CD4-positive, alpha-beta T cell treated with Interleukin-6 at 100 ng/mL for 8 hours (primary cell): Measurements from ENCODE around the gene CEP164.
A peak's percentile ranks its signal among the peaks of the same experiment; 100 is the strongest.

ENCODE experiments used
- DNase-seq: peaks from one replicate; pipeline ENCODE4 v3.0.0-alpha.2; 2020; ENCODE audit warnings: mixed read lengths, low spot score

Gene CEP164

DNA sequence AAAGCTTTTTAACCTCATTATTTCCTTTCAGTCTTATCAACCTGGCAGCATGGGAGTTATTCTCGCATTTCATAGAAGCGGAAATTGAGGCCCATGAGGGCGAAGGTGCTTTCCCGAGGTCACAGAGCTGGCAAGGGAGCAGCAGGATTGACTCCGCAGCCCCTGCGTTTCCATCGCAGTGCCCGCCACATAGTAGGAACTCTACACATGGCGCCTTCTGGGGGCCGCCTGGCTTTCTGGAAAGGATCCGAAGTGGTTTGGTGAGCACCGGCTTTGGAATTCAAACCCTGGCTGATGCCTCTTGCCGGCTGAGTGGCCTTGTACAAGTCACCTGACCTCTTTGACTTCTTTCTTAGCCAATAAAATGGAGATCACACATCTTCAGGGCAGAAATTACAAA lies 93.4 kb downstream of the CEP164 start:
- no peak for DNase-seq

DNA sequence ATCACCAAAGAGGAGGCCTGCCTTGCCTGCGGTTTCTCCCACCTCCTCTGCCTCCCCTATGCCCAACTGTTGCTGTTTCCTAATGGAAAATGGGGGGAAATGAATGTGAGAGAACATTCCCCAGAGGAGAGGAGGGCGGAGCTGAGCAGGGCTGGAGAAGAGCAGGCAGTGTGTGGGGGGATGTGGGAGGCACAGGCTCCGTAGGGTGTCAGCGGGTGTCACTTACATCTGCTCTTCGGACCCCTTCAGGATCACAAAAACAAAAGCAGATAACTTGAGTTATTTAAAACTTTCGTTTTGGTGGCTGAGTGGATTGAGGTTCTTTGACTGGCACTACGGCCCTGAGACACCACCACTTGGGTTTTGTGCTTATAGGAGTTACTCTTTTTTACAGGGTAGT lies 93.8 kb downstream of the CEP164 start:
- no peak for DNase-seq

DNA sequence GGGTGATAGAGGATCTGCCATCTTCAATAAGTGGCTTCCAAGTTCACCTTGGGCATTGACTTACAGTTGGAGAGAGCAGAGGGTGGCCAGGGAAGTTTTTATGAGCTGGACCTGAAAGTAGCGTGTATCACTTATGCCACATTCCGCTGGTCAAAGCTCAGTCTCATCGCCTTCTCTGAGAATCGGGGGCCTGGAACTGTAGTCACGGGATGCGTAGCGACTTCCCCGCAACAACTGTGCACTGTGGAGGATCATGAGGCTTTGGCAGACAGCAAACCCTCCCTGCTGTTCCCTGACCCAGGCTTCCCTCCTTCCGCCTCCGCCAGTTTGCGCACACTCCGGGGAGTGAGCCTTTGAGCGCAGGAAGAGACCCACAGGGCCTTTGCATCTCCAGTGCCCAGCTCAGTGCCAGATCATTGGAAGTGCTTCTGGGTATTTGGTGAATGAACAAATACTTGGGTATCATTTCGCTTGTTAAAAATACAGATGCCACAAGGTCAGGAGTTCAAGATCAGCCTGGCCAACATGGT lies 95.5 kb downstream of the CEP164 start:
- no peak for DNase-seq

DNA sequence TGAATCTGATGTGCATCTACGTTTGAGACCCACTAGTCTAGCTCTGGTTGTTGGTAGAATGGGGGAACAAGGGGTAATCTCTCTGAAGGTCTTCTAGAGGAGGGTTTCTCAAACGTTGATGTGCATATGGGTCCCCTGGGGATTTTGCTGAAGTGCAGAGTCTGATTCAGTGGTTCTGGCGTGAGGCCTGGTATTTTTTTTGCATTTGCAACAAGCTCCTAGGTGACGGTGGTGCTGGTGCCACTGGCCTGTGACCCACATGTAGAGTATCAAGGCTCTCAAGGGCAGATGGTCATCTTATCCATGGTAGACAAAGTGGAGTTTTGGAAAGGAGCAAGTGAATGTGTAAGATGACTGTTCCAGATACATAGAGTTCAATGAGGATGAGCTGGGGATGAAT lies 97.1 kb downstream of the CEP164 start:
- DNase-seq = no peak

DNA sequence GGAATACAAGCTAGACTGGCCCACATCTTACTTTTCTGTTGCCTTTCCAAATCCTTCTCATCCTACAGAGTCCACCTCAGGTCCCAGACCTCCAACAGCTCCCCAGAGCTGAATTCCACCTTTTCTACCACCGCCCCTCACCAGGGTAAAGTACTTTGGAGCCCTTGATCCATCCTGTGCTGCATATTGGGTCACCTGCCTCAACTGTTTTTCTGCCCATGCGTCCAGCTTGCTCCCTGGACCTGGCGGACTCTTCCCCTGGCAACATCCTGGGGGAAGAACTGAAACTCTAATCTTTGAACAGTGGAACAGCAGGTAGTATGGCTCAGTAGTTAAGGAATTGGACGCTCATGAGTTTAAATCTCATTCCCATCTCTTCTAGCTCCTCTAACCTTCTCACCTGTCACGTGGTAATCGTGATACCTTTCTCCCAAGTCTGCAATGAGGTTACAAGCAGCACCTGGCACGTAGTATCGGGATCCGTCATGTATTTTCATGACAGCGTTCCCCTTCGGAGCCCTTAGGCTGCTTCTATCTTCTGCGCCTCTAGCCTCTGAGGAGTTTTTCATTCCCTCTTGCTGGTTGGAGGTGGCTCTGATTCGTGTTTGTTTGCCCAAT lies 98.1 kb downstream of the CEP164 start:
- DNase-seq = no peak

DNA sequence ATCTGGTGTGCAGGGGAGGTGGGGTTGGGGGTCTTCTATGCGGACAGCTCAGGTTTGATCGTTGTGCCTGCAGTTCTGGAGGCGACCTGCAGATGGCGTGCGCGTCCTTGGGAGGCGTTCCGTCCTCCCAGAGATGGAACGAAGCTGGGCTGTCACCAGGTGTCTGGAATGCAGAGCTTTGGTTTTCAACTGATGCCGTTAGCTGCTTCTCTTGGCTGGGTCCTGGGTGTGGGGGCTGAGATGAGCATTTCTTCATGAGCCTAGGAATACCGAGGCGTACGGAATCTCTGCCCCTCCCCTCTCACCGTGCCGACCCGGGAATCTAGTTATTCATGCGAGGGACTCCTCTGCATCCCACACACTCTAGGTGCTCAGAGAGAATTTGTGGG lies 98.6 kb downstream of the CEP164 start:
- peak; percentile 55 for DNase-seq

DNA sequence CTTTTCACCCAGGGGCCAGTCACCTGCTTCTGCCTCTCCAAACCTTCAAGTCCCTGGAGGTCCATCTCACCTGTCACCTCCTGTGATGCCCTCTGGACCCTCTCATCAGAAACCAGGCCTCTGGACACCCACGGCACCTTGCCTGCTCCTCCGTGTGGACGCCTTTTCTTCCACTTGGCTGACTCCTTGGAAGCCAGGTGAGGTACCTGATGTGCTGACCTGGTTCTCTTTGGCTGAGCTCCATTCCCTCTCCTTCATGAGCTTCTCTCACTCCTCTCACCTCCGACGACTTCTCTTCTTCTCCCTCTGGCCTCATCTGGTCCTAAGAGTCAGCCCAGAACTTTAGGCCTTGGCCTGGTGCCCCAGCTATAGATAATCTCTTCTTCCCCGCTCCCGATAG lies 99.3 kb downstream of the CEP164 start:
- no peak for DNase-seq

DNA sequence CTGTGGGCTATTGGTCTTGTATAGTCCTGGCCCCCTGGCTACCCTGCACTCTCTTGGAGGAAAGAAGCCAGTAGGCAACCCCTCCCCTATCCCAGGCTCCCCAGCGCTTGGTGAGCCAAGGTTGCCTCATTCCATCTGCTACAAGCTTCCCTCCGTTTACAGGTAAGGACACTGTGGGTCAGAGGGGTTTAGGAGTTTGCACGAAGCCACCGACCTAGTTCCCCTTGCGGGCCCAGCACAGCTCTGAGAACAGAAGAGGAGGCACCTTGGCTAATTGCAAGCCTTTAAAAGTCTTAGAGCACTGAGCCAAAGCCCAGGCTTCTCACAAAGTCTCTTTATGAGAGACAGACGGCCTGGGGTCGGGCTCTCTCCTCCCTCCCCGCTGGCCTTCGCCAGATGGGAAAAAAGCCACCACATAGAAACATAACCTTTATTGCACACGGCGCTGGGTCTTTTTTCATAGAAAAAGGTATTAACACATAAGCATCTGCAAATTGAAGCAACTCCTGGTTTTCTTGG lies 99.8 kb downstream of the CEP164 start:
- DNase-seq = no peak

DNA sequence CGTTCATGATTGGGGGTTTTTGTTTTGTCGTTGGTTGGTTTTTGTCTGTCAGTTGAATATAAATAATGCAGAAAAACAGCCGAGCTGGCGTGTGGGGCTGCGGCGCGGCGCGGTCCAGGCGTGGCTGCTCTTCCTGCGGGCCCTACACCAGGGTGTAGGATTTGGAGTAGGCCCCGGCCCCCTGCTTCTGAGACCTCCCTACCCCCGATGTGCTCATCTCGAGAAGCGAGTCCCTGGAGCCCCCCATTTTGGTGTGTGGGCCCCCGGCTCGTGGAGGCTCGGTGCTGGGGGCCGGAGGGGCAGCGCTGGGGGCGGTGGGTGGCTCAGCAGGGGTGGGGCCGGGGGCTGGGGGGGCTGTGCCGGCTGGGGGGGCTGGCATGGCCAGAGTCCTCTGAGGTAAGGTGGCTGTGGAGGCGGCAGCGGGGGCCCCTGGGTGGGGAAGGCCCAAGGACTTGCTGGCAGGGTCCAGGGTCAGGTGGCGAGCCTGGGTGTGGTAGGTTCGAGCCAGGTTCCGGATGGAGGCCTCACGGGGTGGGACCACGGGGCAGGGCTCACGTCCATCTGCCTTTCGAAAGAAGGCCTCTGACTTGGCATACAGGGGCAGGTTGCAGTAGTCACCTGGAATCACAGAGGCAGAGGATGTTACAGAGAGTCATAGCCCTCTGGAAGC lies 100.7 kb downstream of the CEP164 start:
- no peak for DNase-seq

DNA sequence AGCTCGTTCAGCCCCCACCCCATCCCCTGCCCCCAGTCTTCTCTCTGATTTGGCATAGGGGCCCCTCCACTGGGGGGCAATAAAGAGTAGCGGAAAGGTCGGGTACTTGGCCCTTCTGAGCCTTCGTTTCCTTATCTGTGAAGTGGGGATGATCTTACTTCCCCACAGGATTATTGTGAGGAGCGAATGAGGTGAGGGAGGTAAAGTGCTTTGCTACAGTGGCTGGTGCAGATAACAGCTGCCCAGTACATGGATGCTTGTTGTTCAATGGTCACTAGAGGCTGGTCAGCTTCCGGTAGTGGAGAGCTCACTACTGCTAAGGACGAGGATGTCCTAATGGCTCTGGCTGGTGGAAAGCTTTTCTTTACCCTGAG lies 101.2 kb downstream of the CEP164 start:
- no peak for DNase-seq

DNA sequence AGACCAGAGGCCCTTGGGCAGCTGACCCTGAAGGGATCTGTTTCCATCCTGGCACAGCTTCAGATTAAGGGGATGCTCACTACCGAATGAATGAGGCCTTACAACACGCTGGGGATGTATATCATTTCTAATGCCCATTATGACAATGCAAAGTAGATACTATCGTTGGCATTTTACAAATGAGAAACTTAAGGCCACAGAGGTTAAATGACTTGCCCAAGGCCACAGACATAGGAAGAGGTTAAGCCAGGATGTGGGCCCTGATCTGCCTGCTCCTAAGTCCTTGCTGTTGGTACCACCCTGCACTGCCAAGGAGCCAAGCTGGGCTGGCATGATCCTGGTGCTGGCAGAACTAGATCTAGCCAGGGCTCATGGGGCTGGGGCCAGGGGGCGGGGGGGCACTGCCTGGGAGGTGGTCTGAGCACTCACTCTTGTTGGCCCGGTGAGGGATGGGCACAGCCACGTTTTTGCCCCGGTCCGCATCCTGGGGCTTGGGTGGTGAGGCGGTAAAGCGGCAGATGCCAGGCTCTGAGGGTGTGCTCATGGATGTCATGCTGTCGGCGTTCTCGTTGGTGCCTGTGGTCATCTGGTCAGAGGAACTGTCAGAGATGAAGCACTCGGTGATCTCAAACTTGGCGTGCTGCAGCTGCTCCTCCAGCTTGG lies 102.8 kb downstream of the CEP164 start:
- no peak for DNase-seq

DNA sequence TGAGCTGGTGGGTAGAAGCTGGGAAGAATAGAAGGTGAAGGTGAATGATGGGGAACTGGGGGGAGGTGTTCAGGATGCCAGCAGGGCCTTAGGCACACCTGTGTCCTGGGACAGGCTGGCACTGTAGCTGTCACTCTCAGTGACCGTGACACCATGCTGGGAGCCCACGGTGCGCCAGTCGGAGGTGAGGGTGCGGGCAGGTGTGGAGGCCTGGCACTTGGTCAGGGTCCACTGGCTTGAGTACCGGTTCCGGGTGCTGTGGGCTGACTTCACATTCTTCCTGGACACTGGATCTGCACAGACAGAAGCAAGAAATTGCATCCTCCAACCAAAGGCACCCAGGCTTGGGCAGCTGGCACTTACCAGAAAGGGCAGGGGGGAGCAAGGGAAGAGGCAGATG lies 103.8 kb downstream of the CEP164 start:
- no peak for DNase-seq

DNA sequence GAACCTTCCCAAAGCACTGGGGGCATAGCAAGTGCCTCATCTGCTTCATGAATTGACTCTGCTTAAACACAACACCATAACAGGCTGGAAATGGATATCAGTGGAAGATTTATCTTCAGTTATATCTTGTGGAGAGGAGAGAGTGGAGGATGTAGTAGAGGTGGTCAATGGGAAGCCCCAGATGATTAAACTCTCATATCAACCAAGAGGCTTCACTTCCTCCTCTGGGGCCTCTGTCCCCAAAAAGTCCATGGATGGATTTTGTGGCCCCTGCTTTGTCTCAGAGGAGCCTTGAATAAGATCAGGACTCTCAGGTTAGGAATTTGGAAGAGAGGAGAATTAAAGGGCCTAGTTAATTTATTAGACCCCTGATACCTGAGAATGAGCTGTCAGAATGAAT lies 106.1 kb downstream of the CEP164 start:
- DNase-seq = no peak

DNA sequence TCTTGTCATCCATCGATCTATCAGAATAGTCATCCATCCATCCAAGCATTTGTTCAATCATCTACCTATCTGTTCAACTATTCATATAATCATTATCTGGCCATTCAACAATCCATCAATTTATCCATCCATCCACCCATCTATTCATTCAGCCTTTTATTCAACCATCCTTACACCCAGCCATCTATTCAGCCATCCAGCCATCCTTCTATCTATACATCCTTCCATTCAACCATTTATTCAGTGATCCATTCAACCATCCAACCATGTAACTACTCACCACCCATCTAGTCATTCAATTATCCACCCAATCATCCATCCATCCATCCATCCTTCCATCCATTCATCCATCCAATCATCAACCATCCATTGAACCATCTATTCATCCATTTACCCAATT lies 106.8 kb downstream of the CEP164 start:
- no peak for DNase-seq

DNA sequence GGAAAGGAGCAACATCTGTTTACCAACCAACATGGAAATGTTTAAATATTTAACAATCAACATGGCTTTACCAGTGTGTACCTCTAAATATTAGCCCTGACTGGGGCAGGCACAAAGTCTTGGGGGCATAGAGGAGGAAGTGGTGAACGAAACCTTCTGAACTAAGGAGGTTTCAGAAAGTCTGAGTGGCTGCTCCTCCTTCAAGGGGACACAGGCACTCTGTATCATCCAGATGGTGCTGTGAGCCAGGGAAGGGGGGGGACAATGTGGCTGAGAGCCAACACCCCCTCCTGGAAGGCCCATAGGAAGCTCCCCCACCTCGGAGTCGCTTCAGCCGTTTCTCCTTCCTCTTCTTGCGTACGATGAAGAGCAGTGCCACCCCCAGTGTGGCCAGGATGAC lies 107.7 kb downstream of the CEP164 start:
- no peak for DNase-seq

DNA sequence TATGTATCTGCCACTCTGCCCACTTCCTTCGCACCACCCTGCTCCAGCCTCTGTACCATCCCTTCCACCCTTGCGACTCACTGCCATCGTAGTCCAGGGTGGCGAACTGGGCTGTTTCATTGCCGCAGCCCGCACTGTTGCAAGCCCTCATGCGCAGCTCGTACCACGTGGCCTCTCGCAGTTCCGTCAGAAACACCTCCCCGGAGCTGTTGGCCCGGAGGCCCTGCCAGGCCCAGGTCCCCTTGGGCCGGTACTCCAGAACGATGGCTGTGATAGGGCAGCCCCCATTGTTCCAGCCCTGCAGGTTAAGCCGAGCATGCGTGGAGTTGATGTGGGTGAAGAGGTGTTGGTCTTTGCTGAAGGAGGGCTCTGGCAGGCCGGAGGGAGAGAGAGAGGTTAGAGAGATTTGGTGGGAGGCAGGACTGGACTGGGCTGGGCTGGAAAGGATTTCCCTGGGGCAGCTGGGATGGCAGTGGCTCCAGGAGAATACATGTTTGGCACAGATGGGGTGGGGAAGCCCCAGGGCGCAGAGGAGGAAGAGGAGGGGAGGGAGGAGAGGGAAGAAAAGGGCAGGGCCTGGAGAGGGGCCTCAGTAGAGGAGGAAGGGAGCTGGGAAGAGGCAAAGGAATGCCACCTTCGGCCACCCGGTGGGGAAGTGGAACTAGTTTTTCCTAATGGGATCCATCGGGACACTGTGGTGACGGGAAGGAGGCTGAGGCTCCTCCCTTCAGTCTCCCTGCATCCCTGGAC lies 109.6 kb downstream of the CEP164 start:
- no peak for DNase-seq

DNA sequence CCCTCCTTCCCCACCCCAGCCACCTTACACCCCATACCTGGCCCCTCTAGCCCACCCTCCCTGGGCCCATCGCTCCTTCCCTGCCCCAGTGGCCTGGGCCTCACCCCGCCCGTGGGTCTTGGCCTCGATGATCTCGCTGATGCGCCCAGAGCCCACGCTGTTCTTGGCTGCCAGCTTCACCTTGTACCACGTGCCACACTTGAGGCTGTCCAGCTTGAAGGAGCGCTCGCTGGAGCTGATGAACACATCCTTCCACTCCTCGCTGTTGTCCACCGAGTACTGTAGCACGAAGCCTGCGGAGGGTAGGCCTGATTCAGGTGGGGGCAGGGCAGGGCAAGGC lies 110.1 kb downstream of the CEP164 start:
- DNase-seq = no peak

DNA sequence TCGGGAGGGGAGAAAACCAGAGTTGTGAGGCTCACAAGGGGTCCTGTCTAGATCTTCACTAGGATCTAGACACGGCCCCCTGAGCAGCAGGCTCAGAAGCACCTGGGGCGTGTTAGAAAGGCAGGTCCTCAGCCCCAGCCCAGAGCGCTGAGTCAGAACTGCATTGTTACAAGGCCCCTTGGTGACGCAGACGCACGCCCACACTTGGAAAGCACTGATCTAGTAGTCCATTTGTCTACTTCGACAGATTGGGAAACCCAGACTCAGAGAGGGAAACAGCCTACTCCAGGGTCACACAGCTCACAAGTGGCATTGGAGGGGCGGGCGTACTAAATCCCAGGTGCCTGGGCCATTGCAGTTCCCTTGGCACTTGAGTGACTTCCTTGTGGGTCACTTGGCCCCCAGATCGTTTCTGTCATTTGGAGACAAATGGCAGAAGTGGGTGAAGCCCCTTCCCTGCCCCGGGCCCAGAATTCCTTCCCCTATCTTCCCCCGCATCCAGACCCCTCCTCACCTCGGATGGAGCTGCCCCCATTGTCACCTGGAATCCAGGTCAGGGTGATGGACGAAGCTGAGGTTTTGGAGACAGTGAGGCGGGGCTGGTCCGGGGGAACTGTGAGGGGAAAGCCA lies 110.8 kb downstream of the CEP164 start:
- DNase-seq = no peak

DNA sequence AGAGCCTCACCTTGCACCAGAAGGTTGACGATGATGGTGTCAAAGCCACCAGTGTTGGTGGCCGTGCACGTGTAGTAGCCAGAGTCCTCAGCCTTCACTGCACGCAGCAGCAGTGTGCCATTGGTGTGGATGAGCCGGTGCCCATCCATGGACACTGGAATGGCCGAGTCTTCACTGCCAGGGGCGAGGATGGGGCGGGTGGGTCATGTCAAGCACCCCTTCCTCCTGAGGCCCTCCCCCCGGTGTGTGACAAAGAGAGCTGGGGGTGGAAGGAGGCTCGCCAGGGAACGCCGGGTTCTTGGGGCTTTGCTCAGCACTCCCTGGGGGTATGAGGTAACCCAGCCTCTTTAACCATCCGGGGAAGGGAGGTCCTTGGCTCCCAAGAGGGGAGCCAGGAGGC lies 111.6 kb downstream of the CEP164 start:
- DNase-seq = no peak

DNA sequence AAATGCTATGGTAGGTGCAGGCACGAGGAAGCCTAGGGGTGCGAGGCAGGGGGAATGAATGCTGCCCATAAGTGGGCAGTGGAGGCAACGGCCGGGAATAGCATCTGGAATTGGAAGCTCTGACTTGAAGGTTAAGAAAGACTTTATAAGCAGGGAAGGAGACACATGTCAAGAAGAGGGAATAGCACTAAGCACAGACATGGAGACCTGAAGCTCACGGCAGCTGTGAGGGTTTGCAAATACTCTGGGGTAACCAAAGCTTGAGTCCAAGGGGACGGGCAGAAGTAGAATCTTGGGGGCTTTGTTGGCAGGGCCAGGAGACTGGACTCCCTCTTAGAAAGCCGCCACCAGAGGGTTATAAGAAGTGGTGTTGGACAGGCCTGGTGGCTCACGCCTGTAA lies 112.6 kb downstream of the CEP164 start:
- no peak for DNase-seq

DNA sequence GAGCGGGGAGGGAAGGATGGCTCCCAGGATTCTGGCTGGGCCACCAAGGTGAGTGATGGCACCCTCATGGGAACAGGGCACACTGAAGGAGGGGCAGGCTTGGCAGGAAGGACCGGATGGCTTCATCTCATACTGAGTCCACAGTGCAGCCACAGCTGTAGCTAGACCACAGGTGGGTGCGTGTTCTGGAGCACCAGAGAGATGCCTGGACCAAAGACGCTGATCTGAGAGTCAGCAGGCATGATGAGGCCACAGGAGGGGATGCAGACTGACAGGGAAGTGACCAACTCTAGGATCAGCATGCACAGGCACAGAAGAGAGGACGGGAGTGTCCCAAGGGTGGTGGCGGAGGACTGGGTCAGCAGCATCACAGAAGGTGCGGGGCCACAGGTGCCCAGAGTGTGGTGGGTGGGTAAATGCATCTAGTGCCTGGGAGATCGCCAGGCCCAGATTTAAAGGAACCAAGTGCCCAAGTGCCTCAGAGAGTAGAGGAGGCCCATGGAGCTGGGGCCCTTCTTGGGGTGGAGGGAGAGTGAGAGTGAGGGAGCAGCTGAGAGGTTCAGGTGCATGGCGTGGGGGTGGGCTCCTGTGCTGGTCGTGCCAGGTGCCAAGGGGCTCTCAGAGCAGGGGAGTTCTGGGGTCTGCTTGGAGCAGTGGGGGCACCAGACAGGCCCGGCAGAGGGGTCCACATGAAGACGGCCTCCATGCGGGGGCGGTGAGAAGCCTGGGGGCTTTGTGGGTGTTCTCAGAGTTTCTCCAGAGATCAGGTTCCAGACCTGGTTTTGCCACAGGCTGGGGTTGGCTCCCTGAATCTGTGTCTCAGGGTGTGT lies 113.7 kb downstream of the CEP164 start:
- DNase-seq = no peak
